ENCODE data around the gene INVS. TPM values are rescaled to one million over a fixed set of nuclear protein-coding genes. Genes with fewer than 3 reads are reported as not detected.

The INVS gene
- total and polyA plus RNA-seq, 2 experiments from 2014 or later, result 4.1 to 8.7 TPM

DNA sequence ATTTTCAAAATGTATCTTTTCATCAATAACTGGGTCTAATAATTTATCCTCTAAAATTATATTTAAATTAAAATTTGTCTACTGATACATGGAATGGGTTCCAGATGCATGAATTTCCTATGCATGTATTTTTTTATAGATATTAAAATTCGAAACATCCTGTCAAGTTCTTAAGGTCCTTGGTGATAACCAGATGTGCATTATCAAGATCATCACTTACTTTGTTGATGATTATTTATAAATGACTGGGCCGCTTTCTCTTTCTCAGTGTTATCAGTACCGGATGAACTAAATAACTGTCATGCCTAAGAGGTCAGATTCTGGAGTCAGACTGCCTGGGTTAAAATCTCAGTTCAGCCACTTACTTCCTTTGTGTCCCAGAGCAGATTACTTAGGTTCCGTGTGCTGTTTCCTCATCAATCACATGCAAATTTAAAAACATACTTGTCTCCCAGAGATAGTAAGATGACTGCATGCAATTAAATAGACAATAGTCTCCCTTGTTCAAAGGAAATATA, 129.4 kb downstream of the INVS start:
- H3K79me2 ChIP-seq (replicated peaks; ENCODE audit: insufficient read depth), result no peaks in the 10 kb centered on the region
- Mint-ChIP-seq H3K4me1 (no peaks in the 10 kb centered on the region), H3K27me3 (ENCODE audit: insufficient read depth, low read depth, poor library complexity) (peaks cover 2% of the 10 kb centered on the region), H3K9me3 (peaks cover 15% of the 10 kb centered on the region; the same call in 1 of the 3 replicates), H3K27ac (no peak overlapping the region), H3K4me3 (no peak overlapping the region), H3K36me3 (ENCODE audit: low read depth) (peaks cover 12% of the 10 kb centered on the region)
- H2AFZ ChIP-seq, result no peak overlapping the region
- no peak overlapping the region for H3K4me2 ChIP-seq
- no peaks in the 10 kb centered on the region for H3K27me3 ChIP-seq (ENCODE audit: insufficient read depth)
- no peak overlapping the region for H3K4me3 ChIP-seq
- no peaks in the 10 kb centered on the region for H3K9me2 ChIP-seq (ENCODE audit: insufficient read depth)
- no peaks in the 10 kb centered on the region for H3F3A ChIP-seq (replicated peaks; ENCODE audit: low read depth)
- DNase-seq (ENCODE audit: low spot score), result no peak
- no peak for TF ChIP-seq ZNF114 (CRISPR knock-in tag; IDR thresholded peaks at IDR 0.05)
- TF ChIP-seq NANOG (IDR thresholded peaks at IDR 0.05; ENCODE audit: borderline replicate concordance), result no peak
- no peak for TF ChIP-seq JUNB (IDR thresholded peaks at IDR 0.05; ENCODE audit: unreplicated experiment)
- no peak for TF ChIP-seq STAT1 (IDR thresholded peaks at IDR 0.05; ENCODE audit: unreplicated experiment)
- TF ChIP-seq ZNF331 (CRISPR knock-in tag; IDR thresholded peaks at IDR 0.05; ENCODE audit: low read depth), result no peak
- no peak for TF ChIP-seq ZNF462 (CRISPR knock-in tag; IDR thresholded peaks at IDR 0.05)
- ATAC-seq, result no peak
- no peak overlapping the region for H3K27ac ChIP-seq (ENCODE audit: low read depth)
- no peaks in the 10 kb centered on the region for H3K4me1 ChIP-seq (ENCODE audit: insufficient read depth)
- H3K36me3 ChIP-seq (ENCODE audit: insufficient read depth), result no peaks in the 10 kb centered on the region
- H4K20me1 ChIP-seq (replicated peaks; ENCODE audit: insufficient read depth), result no peaks in the 10 kb centered on the region

GRCh38 chr9:100229136-100229535, 130.1 kb downstream of the INVS start:
- Histone ChIP-seq H3K36me3 (ENCODE audit: insufficient read depth) (no peaks in the 10 kb centered on the region), H3K9me2 (ENCODE audit: insufficient read depth) (no peaks in the 10 kb centered on the region), H3K4me2 (no peak overlapping the region), H3K4me1 (ENCODE audit: insufficient read depth) (no peaks in the 10 kb centered on the region), H3F3A (replicated peaks; ENCODE audit: low read depth) (no peaks in the 10 kb centered on the region), H2AFZ (no peak overlapping the region), H3K79me2 (replicated peaks; ENCODE audit: insufficient read depth) (no peaks in the 10 kb centered on the region), H3K4me3 (no peak overlapping the region), H3K27me3 (ENCODE audit: insufficient read depth) (no peaks in the 10 kb centered on the region), H4K20me1 (replicated peaks; ENCODE audit: insufficient read depth) (no peaks in the 10 kb centered on the region), H3K27ac (ENCODE audit: low read depth) (no peak overlapping the region)
- Mint-ChIP-seq H3K4me3 (no peak overlapping the region), H3K4me1 (no peaks in the 10 kb centered on the region), H3K27ac (no peak overlapping the region), H3K27me3 (ENCODE audit: insufficient read depth, low read depth, poor library complexity) (peaks cover 2% of the 10 kb centered on the region), H3K36me3 (ENCODE audit: low read depth) (peaks cover 12% of the 10 kb centered on the region), H3K9me3 (peaks cover 15% of the 10 kb centered on the region; the same call in 2 of the 3 replicates)
- DNase-seq (ENCODE audit: low spot score), result no peak
- no peak for ATAC-seq
- TF ChIP-seq ZNF331 (CRISPR knock-in tag; IDR thresholded peaks at IDR 0.05; ENCODE audit: low read depth) (no peak), CREB1 (CRISPR knock-in tag; IDR thresholded peaks at IDR 0.05; ENCODE audit: low read depth) (no peak), POLR2AphosphoS5 (IDR thresholded peaks at IDR 0.05; ENCODE audit: low read depth) (no peak), STAT1 (IDR thresholded peaks at IDR 0.05; ENCODE audit: unreplicated experiment) (no peak), EZH2phosphoT487 (IDR thresholded peaks at IDR 0.05; ENCODE audit: unreplicated experiment) (no peak), REST (IDR thresholded peaks at IDR 0.05; ENCODE audit: unreplicated experiment) (no peak)
- TF ChIP-seq, protein P1, sequence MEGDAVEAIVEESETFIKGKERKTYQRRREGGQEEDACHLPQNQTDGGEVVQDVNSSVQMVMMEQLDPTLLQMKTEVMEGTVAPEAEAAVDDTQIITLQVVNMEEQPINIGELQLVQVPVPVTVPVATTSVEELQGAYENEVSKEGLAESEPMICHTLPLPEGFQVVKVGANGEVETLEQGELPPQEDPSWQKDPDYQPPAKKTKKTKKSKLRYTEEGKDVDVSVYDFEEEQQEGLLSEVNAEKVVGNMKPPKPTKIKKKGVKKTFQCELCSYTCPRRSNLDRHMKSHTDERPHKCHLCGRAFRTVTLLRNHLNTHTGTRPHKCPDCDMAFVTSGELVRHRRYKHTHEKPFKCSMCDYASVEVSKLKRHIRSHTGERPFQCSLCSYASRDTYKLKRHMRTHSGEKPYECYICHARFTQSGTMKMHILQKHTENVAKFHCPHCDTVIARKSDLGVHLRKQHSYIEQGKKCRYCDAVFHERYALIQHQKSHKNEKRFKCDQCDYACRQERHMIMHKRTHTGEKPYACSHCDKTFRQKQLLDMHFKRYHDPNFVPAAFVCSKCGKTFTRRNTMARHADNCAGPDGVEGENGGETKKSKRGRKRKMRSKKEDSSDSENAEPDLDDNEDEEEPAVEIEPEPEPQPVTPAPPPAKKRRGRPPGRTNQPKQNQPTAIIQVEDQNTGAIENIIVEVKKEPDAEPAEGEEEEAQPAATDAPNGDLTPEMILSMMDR (conservative IDR thresholded peaks at IDR 0.05; ENCODE audit: low read depth in 2 of 2), result no peak

Data from GM23338 (cell line).